Astrocyte (in vitro differentiated cells and primary cell): ENCODE results near the gene MXRA7.

Experiments used
- EZH2 ChIP-seq: IDR thresholded peaks from 2 replicates; pipeline ENCODE4 v1.6.1; 2012; ENCODE audit warnings: mild to moderate bottlenecking, low read length, inconsistent platforms; ENCODE audit not compliant: insufficient read depth
- TF ChIP-seq, protein P1 (sequence below): IDR thresholded peaks from 2 replicates; pipeline ENCODE4 v1.5.1; 2011; ENCODE audit warnings: low read depth, mild to moderate bottlenecking, inconsistent platforms, low read length, moderate library complexity; ENCODE audit not compliant: insufficient read depth

GRCh38 chr17:76709077-76709950, 1.5 kb downstream of the MXRA7 start:
- TF ChIP-seq, protein P1, sequence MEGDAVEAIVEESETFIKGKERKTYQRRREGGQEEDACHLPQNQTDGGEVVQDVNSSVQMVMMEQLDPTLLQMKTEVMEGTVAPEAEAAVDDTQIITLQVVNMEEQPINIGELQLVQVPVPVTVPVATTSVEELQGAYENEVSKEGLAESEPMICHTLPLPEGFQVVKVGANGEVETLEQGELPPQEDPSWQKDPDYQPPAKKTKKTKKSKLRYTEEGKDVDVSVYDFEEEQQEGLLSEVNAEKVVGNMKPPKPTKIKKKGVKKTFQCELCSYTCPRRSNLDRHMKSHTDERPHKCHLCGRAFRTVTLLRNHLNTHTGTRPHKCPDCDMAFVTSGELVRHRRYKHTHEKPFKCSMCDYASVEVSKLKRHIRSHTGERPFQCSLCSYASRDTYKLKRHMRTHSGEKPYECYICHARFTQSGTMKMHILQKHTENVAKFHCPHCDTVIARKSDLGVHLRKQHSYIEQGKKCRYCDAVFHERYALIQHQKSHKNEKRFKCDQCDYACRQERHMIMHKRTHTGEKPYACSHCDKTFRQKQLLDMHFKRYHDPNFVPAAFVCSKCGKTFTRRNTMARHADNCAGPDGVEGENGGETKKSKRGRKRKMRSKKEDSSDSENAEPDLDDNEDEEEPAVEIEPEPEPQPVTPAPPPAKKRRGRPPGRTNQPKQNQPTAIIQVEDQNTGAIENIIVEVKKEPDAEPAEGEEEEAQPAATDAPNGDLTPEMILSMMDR = no peak
- no peak for TF ChIP-seq EZH2
